ENCODE data around the gene ADGRB2. TPM values are rescaled to one million over a fixed set of nuclear protein-coding genes. Genes with fewer than 3 reads are reported as not detected.
A peak's percentile ranks its signal among the peaks of the same experiment; 100 is the strongest.

Gene ADGRB2
- total RNA-seq, 2 experiments from 2014 or later, result 0.24 to 0.30 TPM

- DNase-seq, result no peak
- peaks cover 25% of the 10 kb centered on the region for H3K4me1 Mint-ChIP-seq (ENCODE audit: low read depth)
- no peak overlapping the region for H3K27ac Mint-ChIP-seq
- H3K4me3 Mint-ChIP-seq, result no peak overlapping the region
- intact Hi-C loops (cut with micrococcal nuclease), result no loop called here
- H3K36me3 Mint-ChIP-seq (ENCODE audit: low read depth), result no peaks in the 10 kb centered on the region
- peaks cover 27% of the 10 kb centered on the region for H3K27me3 Mint-ChIP-seq (ENCODE audit: low read depth)
- no peaks in the 10 kb centered on the region for H3K9me3 Mint-ChIP-seq
- CTCF ChIA-PET, result interaction anchor here (0.6 to 2.2 kb wide), 2 partner anchors 13 to 75 kb away, joined by 3 to 5 read pairs; no protein-coding TSS in a partner anchor
These were observed 11.3 kb upstream of the ADGRB2 start for GRCh38 chr1:31775210-31775999.

DNA sequence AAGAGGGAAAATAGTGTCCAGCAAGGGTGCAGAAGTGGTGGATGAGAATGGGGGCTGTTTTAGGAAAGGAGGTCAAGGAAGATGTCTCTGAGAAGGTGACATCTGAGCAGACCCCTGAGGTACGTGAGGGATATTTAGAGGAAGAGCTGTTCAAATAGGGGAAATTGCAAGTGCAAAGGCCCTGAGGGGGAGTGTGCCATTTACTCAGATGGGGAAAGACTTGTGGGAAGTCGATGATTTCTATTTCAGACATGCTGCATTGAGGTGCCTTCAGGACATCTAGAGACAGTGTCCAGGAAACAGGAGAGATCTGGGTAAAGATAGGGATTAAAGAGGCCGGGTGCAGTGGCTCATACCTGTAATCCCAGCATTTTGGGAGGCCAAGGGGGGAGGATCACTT lies 10.4 kb upstream of the ADGRB2 start:
- H3K9me3 Mint-ChIP-seq, result no peaks in the 10 kb centered on the region
- H3K4me3 Mint-ChIP-seq, result no peak overlapping the region
- no peaks in the 10 kb centered on the region for H3K36me3 Mint-ChIP-seq (ENCODE audit: low read depth)
- CTCF ChIA-PET, result interaction anchor here (0.5 kb wide), 1 partner anchor 612 kb away, joined by 3 read pairs; no protein-coding TSS in a partner anchor
- peaks cover 26% of the 10 kb centered on the region for H3K4me1 Mint-ChIP-seq (ENCODE audit: low read depth)
- DNase-seq, result no peak
- H3K27ac Mint-ChIP-seq, result no peak overlapping the region
- peaks cover 25% of the 10 kb centered on the region for H3K27me3 Mint-ChIP-seq (ENCODE audit: low read depth)
- intact Hi-C loops (cut with micrococcal nuclease), result no loop called here

- CTCF ChIA-PET, result interaction anchor here (0.5 to 0.8 kb wide), 2 partner anchors 190 to 611 kb away, joined by 3 to 4 read pairs; no protein-coding TSS in a partner anchor
- H3K9me3 Mint-ChIP-seq, result no peaks in the 10 kb centered on the region
- peaks cover 33% of the 10 kb centered on the region for H3K4me1 Mint-ChIP-seq (ENCODE audit: low read depth)
- H3K4me3 Mint-ChIP-seq, result no peak overlapping the region
- H3K27ac Mint-ChIP-seq, result no peak overlapping the region
- no peak for DNase-seq
- peaks cover 25% of the 10 kb centered on the region for H3K27me3 Mint-ChIP-seq (ENCODE audit: low read depth)
- H3K36me3 Mint-ChIP-seq (ENCODE audit: low read depth), result no peaks in the 10 kb centered on the region
- intact Hi-C loops (cut with micrococcal nuclease), result no loop called here
These were observed 9.7 kb upstream of the ADGRB2 start for GRCh38 chr1:31773861-31774260.

DNA sequence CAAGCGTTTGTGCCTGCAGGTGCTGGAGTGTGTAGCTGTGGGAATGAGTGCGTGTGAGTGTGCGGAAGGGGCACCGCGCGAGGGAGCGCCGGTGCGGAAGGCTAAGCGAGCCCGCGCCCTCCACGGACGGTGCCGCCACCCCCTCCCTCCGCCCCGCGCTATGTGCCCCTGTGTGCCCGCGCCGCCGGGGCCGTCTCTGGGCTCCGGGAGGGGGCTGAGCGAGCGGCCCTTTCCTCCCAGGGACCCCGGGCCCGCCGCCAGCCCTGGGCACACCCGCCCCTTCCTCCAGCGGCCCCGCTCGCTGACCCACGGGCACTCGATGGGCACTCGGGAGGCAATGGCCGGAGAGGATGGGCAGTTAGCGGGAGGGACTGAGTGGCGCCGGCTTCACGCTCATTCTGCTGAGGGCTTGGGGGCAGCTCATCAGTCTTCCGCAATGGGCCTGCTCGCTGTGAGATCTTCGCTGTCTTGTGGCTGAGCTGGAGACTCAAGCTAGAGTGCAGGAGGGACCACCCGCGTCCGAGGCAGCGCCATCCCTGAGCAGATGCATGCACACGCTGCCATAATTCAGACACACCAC lies 8.6 kb upstream of the ADGRB2 start:
- peaks cover 25% of the 10 kb centered on the region for H3K27me3 Mint-ChIP-seq (ENCODE audit: low read depth)
- peak overlapping the region; percentile 74 for H3K4me3 Mint-ChIP-seq
- H3K36me3 Mint-ChIP-seq (ENCODE audit: low read depth), result no peaks in the 10 kb centered on the region
- H3K9me3 Mint-ChIP-seq, result no peaks in the 10 kb centered on the region
- DNase-seq, result no peak
- no peak overlapping the region for H3K27ac Mint-ChIP-seq
- peaks cover 38% of the 10 kb centered on the region for H3K4me1 Mint-ChIP-seq (ENCODE audit: low read depth)
- intact Hi-C loops (cut with micrococcal nuclease), result loop anchor here (1.0 kb wide), 1 partner anchor 9 kb away; no protein-coding TSS in a partner anchor
- CTCF ChIA-PET, result interaction anchor here (0.7 to 0.8 kb wide), 2 partner anchors 191 to 844 kb away, joined by 3 to 4 read pairs; no protein-coding TSS in a partner anchor

- CTCF ChIA-PET, result no interaction called here
- Mint-ChIP-seq H3K36me3 (ENCODE audit: low read depth) (no peaks in the 10 kb centered on the region), H3K4me1 (ENCODE audit: low read depth) (peaks cover 38% of the 10 kb centered on the region), H3K27me3 (ENCODE audit: low read depth) (peaks cover 25% of the 10 kb centered on the region), H3K9me3 (no peaks in the 10 kb centered on the region), H3K27ac (peak overlapping the region; percentile 33), H3K4me3 (peak overlapping the region; percentile 74)
- intact Hi-C loops (cut with micrococcal nuclease), result loop anchor here (1.0 kb wide), 1 partner anchor 9 kb away; no protein-coding TSS in a partner anchor
- DNase-seq, result peak; percentile 69
These were observed 7.9 kb upstream of the ADGRB2 start for GRCh38 chr1:31771891-31772668.

GRCh38 chr1:31769720-31770390 lies 5.7 kb upstream of the ADGRB2 start:
- Mint-ChIP-seq H3K36me3 (ENCODE audit: low read depth) (no peaks in the 10 kb centered on the region), H3K27ac (no peak overlapping the region), H3K4me1 (ENCODE audit: low read depth) (peaks cover 38% of the 10 kb centered on the region), H3K9me3 (no peaks in the 10 kb centered on the region), H3K27me3 (ENCODE audit: low read depth) (peaks cover 20% of the 10 kb centered on the region), H3K4me3 (no peak overlapping the region)
- no peak for DNase-seq
- CTCF ChIA-PET, result interaction anchor here (0.7 to 2.1 kb wide), 3 partner anchors 19 to 210 kb away, joined by 3 to 14 read pairs (median 3); no protein-coding TSS in a partner anchor
- intact Hi-C loops (cut with micrococcal nuclease), result no loop called here

DNA sequence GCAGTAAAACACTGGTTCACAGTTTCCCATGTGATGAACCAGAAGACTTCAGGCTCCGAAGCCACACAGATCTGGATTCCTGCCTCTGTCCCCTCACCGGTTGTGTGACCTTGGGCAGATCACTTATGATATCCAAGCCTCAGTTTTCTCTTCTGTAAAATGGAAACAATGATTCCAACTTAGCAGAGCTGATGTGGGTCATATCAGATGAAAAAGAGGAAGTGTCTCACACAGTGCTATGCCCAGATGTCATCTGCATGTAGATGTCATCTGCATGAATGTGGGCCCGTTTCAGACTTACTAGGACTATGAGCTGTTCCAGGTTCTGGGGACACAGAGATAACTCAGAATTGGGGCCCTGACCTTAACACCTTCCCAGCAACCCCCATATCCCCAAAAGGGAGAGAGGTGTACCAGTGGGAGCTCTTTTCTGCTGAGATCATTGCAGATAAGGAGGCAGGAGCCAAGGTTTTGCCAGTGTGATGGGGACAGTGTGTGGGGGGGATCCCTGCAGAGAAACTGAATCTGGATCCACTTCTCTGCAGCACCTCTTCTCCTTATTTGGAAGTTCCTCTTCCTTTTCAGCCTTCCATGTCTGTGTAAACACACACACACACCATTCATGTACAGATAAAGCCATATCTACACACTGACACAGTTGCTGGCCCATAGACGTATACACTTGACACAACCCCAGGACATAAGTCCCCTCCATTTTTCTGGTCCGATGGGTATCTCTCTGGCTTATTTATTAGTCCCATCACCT lies 5.0 kb upstream of the ADGRB2 start:
- DNase-seq, result no peak
- intact Hi-C loops (cut with micrococcal nuclease), result no loop called here
- CTCF ChIA-PET, result interaction anchor here (0.7 to 2.1 kb wide), 3 partner anchors 20 to 211 kb away, joined by 3 to 14 read pairs (median 3); no protein-coding TSS in a partner anchor
- H3K9me3 Mint-ChIP-seq, result no peaks in the 10 kb centered on the region
- H3K27ac Mint-ChIP-seq, result no peak overlapping the region
- no peak overlapping the region for H3K4me3 Mint-ChIP-seq
- peaks cover 18% of the 10 kb centered on the region for H3K27me3 Mint-ChIP-seq (ENCODE audit: low read depth)
- peaks cover 39% of the 10 kb centered on the region for H3K4me1 Mint-ChIP-seq (ENCODE audit: low read depth)
- no peaks in the 10 kb centered on the region for H3K36me3 Mint-ChIP-seq (ENCODE audit: low read depth)

GRCh38 chr1:31768407-31768907 lies 4.3 kb upstream of the ADGRB2 start:
- Mint-ChIP-seq H3K36me3 (ENCODE audit: low read depth) (no peaks in the 10 kb centered on the region), H3K4me1 (ENCODE audit: low read depth) (peaks cover 39% of the 10 kb centered on the region), H3K27ac (no peak overlapping the region), H3K9me3 (no peaks in the 10 kb centered on the region), H3K27me3 (ENCODE audit: low read depth) (peaks cover 14% of the 10 kb centered on the region), H3K4me3 (no peak overlapping the region)
- DNase-seq, result no peak
- CTCF ChIA-PET, result interaction anchor here (2.1 kb wide), 1 partner anchor 21 kb away, joined by 14 read pairs; no protein-coding TSS in a partner anchor
- intact Hi-C loops (cut with micrococcal nuclease), result no loop called here

DNA sequence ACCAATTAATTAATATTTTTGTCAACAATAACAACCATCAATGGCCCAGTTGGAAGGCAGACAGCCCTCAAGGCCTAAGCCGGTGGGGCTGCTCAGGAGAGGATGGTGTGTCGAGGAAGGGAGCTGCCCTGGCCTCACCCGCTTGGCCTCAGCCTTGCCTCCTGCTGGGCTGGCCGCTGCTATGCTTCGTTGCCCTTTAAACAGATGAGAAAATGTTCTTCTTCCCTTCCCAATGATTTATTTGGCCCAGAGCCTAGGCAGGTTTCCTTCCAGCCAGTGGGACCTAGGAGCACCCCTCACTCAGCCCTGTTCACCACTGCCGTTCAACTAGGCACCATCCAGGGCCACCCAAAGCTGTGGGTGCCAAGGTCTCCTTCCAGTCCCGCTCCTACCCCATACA lies 3.1 kb upstream of the ADGRB2 start:
- Mint-ChIP-seq H3K27ac (no peak overlapping the region), H3K9me3 (no peaks in the 10 kb centered on the region), H3K36me3 (ENCODE audit: low read depth) (no peaks in the 10 kb centered on the region), H3K27me3 (ENCODE audit: low read depth) (peaks cover 14% of the 10 kb centered on the region), H3K4me3 (no peak overlapping the region), H3K4me1 (ENCODE audit: low read depth) (peaks cover 34% of the 10 kb centered on the region)
- no peak for DNase-seq
- intact Hi-C loops (cut with micrococcal nuclease), result no loop called here
- CTCF ChIA-PET, result interaction anchor here (0.9 to 2.7 kb wide), 2 partner anchors 21 to 143 kb away, joined by 4 to 16 read pairs; no protein-coding TSS in a partner anchor

DNA sequence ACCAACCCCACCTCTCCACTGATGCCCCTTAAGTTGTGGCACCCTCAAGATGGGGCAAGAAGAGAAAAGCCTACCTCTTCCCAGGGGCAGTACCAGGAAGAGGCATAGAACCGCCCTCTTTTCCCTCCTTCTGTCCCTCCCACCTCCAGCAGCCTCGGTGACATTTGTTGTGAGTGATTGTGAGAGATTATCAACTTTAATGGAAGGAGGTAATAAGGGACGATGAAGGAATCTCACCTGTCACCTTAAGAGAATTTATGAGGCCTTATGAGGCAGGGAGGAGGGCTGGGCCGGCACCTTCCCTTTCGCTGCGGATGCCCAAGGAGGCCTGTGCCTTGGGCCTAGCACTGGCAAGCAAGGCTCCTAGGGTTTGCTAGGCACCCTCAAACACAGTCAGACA lies 1.4 kb upstream of the ADGRB2 start:
- intact Hi-C loops (cut with micrococcal nuclease), result no loop called here
- Mint-ChIP-seq H3K27ac (no peak overlapping the region), H3K27me3 (ENCODE audit: low read depth) (peaks cover 18% of the 10 kb centered on the region), H3K4me1 (ENCODE audit: low read depth) (peaks cover 29% of the 10 kb centered on the region), H3K9me3 (no peaks in the 10 kb centered on the region), H3K36me3 (ENCODE audit: low read depth) (no peaks in the 10 kb centered on the region), H3K4me3 (no peak overlapping the region)
- CTCF ChIA-PET, result interaction anchor here (2.7 kb wide), 1 partner anchor 23 kb away, joined by 16 read pairs; no protein-coding TSS in a partner anchor
- no peak for DNase-seq

- Mint-ChIP-seq H3K4me1 (ENCODE audit: low read depth) (peaks cover 31% of the 10 kb centered on the region), H3K27me3 (ENCODE audit: low read depth) (peaks cover 18% of the 10 kb centered on the region), H3K36me3 (ENCODE audit: low read depth) (no peaks in the 10 kb centered on the region), H3K9me3 (no peaks in the 10 kb centered on the region), H3K27ac (no peak overlapping the region), H3K4me3 (peak overlapping the region; percentile 70)
- DNase-seq, result peak; percentile 42
- CTCF ChIA-PET, result interaction anchor here (0.6 to 2.7 kb wide), 3 partner anchors 24 to 148 kb away, joined by 3 to 16 read pairs (median 7); no protein-coding TSS in a partner anchor
- intact Hi-C loops (cut with micrococcal nuclease), result no loop called here
These were observed 914 bp upstream of the ADGRB2 start for GRCh38 chr1:31765041-31765467.
